Measurements from ENCODE around the gene ZFP37.

DNA sequence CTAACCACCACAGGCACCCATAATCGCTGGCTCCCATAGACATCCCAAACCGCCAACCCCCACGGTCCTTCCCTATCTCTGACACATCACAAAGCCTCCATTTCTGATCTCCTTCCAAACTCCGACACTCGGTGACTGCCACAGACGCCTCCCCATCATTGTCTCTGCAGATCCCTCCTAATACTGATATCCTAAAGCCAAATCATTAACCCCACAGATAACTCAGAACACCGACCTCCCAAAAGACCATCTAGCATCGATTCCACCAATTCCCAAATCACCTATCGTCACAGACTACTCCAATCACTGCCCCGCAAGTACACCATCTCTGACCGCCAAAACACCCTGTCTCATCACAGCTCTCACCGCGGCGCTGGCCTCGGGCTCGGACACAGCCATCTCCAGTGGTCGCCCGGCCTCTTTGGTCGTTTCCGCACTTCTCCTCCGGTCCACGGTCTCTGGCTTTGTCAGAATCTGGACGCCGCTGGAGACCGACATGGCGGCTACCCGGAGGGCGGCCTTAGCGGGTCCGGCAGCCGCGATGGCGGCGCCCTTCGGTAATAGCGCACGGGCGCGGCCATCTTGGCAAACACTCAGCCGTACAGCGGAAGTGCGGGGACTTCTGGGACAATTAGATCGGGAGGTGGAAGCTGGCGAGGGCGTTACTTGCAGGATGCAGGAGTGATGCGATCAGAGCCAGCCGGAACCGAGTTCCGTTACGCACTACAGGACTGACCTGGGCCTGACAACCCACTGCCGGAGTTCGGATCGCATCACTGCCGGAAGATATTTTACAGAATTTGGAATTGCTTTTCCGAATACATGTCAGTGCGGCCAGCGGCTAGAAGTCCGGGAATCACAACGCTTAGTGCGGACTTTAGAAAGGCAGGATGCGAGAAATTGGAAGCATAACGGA is at the start of gene ZFP37:
- TF ChIP-seq, protein P1, sequence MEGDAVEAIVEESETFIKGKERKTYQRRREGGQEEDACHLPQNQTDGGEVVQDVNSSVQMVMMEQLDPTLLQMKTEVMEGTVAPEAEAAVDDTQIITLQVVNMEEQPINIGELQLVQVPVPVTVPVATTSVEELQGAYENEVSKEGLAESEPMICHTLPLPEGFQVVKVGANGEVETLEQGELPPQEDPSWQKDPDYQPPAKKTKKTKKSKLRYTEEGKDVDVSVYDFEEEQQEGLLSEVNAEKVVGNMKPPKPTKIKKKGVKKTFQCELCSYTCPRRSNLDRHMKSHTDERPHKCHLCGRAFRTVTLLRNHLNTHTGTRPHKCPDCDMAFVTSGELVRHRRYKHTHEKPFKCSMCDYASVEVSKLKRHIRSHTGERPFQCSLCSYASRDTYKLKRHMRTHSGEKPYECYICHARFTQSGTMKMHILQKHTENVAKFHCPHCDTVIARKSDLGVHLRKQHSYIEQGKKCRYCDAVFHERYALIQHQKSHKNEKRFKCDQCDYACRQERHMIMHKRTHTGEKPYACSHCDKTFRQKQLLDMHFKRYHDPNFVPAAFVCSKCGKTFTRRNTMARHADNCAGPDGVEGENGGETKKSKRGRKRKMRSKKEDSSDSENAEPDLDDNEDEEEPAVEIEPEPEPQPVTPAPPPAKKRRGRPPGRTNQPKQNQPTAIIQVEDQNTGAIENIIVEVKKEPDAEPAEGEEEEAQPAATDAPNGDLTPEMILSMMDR (IDR thresholded peaks at IDR 0.05), result no peak
- TF ChIP-seq POLR2A (IDR thresholded peaks at IDR 0.05), result peak; percentile 10
